HepG2 (cell line): Measurements from ENCODE around the gene SUN1. TPM values are rescaled to one million over a fixed set of nuclear protein-coding genes. Genes with fewer than 3 reads are reported as not detected.

Experiments used
- FOXC1 ChIP-seq: sonication (generic); formaldehyde crosslinking; IDR thresholded peaks from 2 replicates; pipeline ENCODE4 v1.8.0; 2022; ENCODE audit warnings: mild to moderate bottlenecking, missing genetic modification reagents, borderline replicate concordance
- FOXK2 ChIP-seq: fragments of 450-650 bp; IDR thresholded peaks from 2 replicates; pipeline ENCODE4 v1.6.1; 2016
- HDAC1 ChIP-seq: sonication (generic); formaldehyde crosslinking; IDR thresholded peaks from 2 replicates; pipeline ENCODE4 v1.5.1; 2020; ENCODE audit warnings: mild to moderate bottlenecking, missing genetic modification reagents
- KDM5B ChIP-seq: sonication (generic); formaldehyde crosslinking; IDR thresholded peaks from 2 replicates; pipeline ENCODE4 v1.4.0; 2020; ENCODE audit warnings: missing genetic modification reagents, mild to moderate bottlenecking, borderline replicate concordance
- MAFG ChIP-seq: sonication (generic); formaldehyde crosslinking; IDR thresholded peaks from 2 replicates; pipeline ENCODE4 v1.5.1; 2020; ENCODE audit warnings: mild to moderate bottlenecking, missing genetic modification reagents
- MYNN ChIP-seq: sonication (generic); formaldehyde crosslinking; IDR thresholded peaks from 2 replicates; pipeline ENCODE4 v1.4.0; 2020; ENCODE audit warnings: mild to moderate bottlenecking, low read depth, missing genetic modification reagents
- PHF8 ChIP-seq: sonication (generic); formaldehyde crosslinking; IDR thresholded peaks from 2 replicates; pipeline ENCODE4 v1.5.0; 2020; ENCODE audit warnings: missing genetic modification reagents
- TGIF2 ChIP-seq: IDR thresholded peaks from 2 replicates; pipeline ENCODE4 v1.6.1; 2016; ENCODE audit warnings: control low read depth, missing compliant biosample characterization
- TOE1 ChIP-seq: sonication (generic); formaldehyde crosslinking; IDR thresholded peaks from 2 replicates; pipeline ENCODE4 v1.4.0; 2020; ENCODE audit warnings: mild to moderate bottlenecking, missing genetic modification reagents
- XBP1 ChIP-seq: sonication (generic); formaldehyde crosslinking; IDR thresholded peaks from 2 replicates; pipeline ENCODE4 v1.5.0; 2020; ENCODE audit warnings: missing genetic modification reagents
- YEATS4 ChIP-seq: sonication (generic); formaldehyde crosslinking; IDR thresholded peaks from 2 replicates; pipeline ENCODE4 v1.4.0; 2020; ENCODE audit warnings: missing genetic modification reagents, borderline replicate concordance
- ZNF274 ChIP-seq: sonication (generic); formaldehyde crosslinking; IDR thresholded peaks from 2 replicates; pipeline ENCODE4 v1.5.1; 2020; ENCODE audit warnings: mild to moderate bottlenecking, missing genetic modification reagents
- ZNF331 ChIP-seq: sonication (generic); formaldehyde crosslinking; IDR thresholded peaks from 2 replicates; pipeline ENCODE4 v1.4.0; 2020; ENCODE audit warnings: missing genetic modification reagents
- ZNF451 ChIP-seq: sonication (generic); formaldehyde crosslinking; IDR thresholded peaks from 2 replicates; pipeline ENCODE4 v1.5.0; 2020; ENCODE audit warnings: mild to moderate bottlenecking, missing genetic modification reagents
- ZNF615 ChIP-seq: sonication (generic); formaldehyde crosslinking; IDR thresholded peaks from 2 replicates; pipeline ENCODE4 v1.5.0; 2020; ENCODE audit warnings: mild to moderate bottlenecking, missing genetic modification reagents, borderline replicate concordance
- ZNF616 ChIP-seq: sonication (generic); formaldehyde crosslinking; IDR thresholded peaks from 2 replicates; pipeline ENCODE4 v1.5.0; 2020; ENCODE audit warnings: low read depth, mild to moderate bottlenecking, missing genetic modification reagents
- ZNF768 ChIP-seq: sonication (generic); formaldehyde crosslinking; IDR thresholded peaks from 2 replicates; pipeline ENCODE4 v1.4.0; 2020; ENCODE audit warnings: missing genetic modification reagents
- ZSCAN31 ChIP-seq: sonication (generic); formaldehyde crosslinking; IDR thresholded peaks from 2 replicates; pipeline ENCODE4 v1.5.0; 2020; ENCODE audit warnings: low read depth, mild to moderate bottlenecking, missing genetic modification reagents
- polyA plus RNA-seq, 8 experiments: library from polyadenylated mRNA; depleted of rRNA in 3 of 8; stranded (reverse) in 7 of 8; unstranded in 1 of 8; fragments of >200 nt; fragmentation: Illumina TruSeq in 4 of 8; extraction: Trizol in 4 of 8; gene quantifications; 2 replicates each; pipeline versions ENCODE4 v1.2.1 to v1.2.3, GENCODE V29; 2011 to 2016; ENCODE audit warnings: low read depth in 4 of 8, missing spikeins in 1 of 8, mixed read lengths in 1 of 8; ENCODE audit not compliant: insufficient read depth in 1 of 8
- total RNA-seq, 5 experiments: library from RNA; depleted of rRNA; stranded (reverse); fragments of >200 nt; fragmentation: Illumina TruSeq; extraction: Trizol; gene quantifications; 2 replicates each; pipeline ENCODE4 v1.2.3, GENCODE V29; 2016; ENCODE audit warnings: low read depth in 1 of 5
- TF ChIP-seq, protein P1 (sequence below): sonication (generic); formaldehyde crosslinking; IDR thresholded peaks from 2 replicates; pipeline ENCODE4 v1.4.0; 2020; ENCODE audit warnings: missing genetic modification reagents, mild to moderate bottlenecking, borderline replicate concordance
- TF ChIP-seq, protein P2 (sequence below): sonication (generic); formaldehyde crosslinking; IDR thresholded peaks from 2 replicates; pipeline ENCODE4 v1.9.0; 2021; ENCODE audit warnings: missing genetic modification reagents, borderline replicate concordance
- TF ChIP-seq, protein P3 (sequence below): sonication (generic); formaldehyde crosslinking; conservative IDR thresholded peaks from 2 replicates; pipeline ENCODE4 v1.4.0; 2020; ENCODE audit warnings: missing genetic modification reagents
- TF ChIP-seq, protein P4 (sequence below): sonication (generic); formaldehyde crosslinking; IDR thresholded peaks from 2 replicates; pipeline ENCODE4 v1.9.0; 2022; ENCODE audit warnings: missing genetic modification reagents, mild to moderate bottlenecking, borderline replicate concordance

The SUN1 gene
- total and polyA plus RNA-seq, 2 of the 13 experiments (the other 11 are each of a cell fraction or from before 2014, with no cell fraction given): 47.0 to 126 TPM

DNA sequence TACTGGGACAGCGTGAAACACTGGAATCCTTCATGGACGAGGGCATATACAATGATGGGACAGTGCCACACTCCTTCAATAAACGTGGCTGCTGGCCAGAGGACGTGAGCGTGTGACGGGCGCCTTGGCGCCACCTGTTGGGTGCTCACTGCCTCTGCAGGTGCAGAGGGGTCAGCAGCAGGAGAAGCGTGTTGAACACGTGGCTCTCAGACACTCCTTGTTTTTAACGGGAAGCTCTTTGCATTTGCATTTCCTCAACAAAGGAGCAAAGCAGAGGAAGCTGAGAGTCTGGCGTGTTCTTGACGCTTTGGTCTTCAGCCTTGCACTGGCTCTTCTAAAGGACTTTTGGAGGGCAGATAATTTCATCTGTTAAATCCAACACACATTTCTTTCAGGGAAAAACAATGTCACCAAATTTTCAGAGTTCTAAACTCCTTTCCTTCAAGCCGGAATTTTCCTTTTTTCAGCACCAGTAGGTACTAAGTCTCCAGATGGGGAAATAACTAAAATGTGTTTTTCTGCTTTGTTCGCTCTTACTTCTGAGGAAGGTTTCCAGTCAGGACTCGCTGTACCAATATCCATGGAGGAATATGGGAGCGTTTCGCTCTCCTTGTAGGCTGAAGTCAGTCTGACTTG lies 41.2 kb downstream of the SUN1 start (continued):
- TF ChIP-seq ZNF331 (peak; percentile 88), TGIF2 (CRISPR knock-in tag) (peak; percentile 98), MYNN (CRISPR knock-in tag) (peak; percentile 78; the same call in 1 of the 2 replicates), ZNF274 (CRISPR knock-in tag) (peak; percentile 89), PHF8 (0 out of 2 replicates have a peak, but pooled peaks have one; percentile 41), KDM5B (CRISPR knock-in tag) (peak; percentile 88; the same call in 1 of the 2 replicates), ZSCAN31 (CRISPR knock-in tag) (peak; percentile 51; the same call in 1 of the 2 replicates), ZNF768 (CRISPR knock-in tag) (no peak; the same call in 1 of the 2 replicates), FOXC1 (CRISPR knock-in tag) (peak; percentile 92), XBP1 (peak; percentile 90; the same call in 1 of the 2 replicates), HDAC1 (CRISPR knock-in tag) (peak; percentile 57; the same call in 1 of the 2 replicates), TOE1 (no peak), ZNF615 (no peak), YEATS4 (CRISPR knock-in tag) (peak; percentile 92), MAFG (CRISPR knock-in tag) (0 out of 2 replicates have a peak, but pooled peaks have one; percentile 18), ZNF451 (CRISPR knock-in tag) (peak; percentile 90), ZNF616 (CRISPR knock-in tag) (peak; percentile 91), FOXK2 (peak; percentile 36; the same call in 1 of the 2 replicates)
- TF ChIP-seq, protein P1, sequence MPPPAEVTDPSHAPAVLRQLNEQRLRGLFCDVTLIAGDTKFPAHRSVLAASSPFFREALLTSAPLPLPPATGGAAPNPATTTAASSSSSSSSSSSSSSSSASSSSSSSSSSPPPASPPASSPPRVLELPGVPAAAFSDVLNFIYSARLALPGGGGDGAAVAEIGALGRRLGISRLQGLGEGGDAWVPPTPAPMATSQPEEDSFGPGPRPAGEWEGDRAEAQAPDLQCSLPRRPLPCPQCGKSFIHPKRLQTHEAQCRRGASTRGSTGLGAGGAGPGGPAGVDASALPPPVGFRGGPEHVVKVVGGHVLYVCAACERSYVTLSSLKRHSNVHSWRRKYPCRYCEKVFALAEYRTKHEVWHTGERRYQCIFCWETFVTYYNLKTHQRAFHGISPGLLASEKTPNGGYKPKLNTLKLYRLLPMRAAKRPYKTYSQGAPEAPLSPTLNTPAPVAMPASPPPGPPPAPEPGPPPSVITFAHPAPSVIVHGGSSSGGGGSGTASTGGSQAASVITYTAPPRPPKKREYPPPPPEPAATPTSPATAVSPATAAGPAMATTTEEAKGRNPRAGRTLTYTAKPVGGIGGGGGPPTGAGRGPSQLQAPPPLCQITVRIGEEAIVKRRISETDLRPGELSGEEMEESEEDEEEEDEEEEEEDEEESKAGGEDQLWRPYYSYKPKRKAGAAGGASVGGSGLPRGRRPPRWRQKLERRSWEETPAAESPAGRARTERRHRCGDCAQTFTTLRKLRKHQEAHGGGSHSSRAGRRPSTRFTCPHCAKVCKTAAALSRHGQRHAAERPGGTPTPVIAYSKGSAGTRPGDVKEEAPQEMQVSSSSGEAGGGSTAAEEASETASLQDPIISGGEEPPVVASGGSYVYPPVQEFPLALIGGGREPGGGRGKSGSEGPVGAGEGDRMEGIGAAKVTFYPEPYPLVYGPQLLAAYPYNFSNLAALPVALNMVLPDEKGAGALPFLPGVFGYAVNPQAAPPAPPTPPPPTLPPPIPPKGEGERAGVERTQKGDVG (CRISPR knock-in tag): peak; percentile 59; the same call in 1 of the 2 replicates
- TF ChIP-seq, protein P2, sequence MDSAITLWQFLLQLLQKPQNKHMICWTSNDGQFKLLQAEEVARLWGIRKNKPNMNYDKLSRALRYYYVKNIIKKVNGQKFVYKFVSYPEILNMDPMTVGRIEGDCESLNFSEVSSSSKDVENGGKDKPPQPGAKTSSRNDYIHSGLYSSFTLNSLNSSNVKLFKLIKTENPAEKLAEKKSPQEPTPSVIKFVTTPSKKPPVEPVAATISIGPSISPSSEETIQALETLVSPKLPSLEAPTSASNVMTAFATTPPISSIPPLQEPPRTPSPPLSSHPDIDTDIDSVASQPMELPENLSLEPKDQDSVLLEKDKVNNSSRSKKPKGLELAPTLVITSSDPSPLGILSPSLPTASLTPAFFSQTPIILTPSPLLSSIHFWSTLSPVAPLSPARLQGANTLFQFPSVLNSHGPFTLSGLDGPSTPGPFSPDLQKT (CRISPR knock-in tag): no peak
- TF ChIP-seq, protein P3, sequence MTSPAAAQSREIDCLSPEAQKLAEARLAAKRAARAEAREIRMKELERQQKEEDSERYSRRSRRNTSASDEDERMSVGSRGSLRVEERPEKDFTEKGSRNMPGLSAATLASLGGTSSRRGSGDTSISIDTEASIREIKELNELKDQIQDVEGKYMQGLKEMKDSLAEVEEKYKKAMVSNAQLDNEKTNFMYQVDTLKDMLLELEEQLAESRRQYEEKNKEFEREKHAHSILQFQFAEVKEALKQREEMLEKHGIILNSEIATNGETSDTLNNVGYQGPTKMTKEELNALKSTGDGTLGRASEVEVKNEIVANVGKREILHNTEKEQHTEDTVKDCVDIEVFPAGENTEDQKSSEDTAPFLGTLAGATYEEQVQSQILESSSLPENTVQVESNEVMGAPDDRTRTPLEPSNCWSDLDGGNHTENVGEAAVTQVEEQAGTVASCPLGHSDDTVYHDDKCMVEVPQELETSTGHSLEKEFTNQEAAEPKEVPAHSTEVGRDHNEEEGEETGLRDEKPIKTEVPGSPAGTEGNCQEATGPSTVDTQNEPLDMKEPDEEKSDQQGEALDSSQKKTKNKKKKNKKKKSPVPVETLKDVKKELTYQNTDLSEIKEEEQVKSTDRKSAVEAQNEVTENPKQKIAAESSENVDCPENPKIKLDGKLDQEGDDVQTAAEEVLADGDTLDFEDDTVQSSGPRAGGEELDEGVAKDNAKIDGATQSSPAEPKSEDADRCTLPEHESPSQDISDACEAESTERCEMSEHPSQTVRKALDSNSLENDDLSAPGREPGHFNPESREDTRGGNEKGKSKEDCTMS (CRISPR knock-in tag): no peak
- TF ChIP-seq, protein P4, sequence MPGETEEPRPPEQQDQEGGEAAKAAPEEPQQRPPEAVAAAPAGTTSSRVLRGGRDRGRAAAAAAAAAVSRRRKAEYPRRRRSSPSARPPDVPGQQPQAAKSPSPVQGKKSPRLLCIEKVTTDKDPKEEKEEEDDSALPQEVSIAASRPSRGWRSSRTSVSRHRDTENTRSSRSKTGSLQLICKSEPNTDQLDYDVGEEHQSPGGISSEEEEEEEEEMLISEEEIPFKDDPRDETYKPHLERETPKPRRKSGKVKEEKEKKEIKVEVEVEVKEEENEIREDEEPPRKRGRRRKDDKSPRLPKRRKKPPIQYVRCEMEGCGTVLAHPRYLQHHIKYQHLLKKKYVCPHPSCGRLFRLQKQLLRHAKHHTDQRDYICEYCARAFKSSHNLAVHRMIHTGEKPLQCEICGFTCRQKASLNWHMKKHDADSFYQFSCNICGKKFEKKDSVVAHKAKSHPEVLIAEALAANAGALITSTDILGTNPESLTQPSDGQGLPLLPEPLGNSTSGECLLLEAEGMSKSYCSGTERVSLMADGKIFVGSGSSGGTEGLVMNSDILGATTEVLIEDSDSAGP (CRISPR knock-in tag): peak; percentile 66
